SK-N-SH (cell line): ENCODE measurements around the gene CRTC3. TPM values are rescaled to one million over a fixed set of nuclear protein-coding genes. Genes with fewer than 3 reads are reported as not detected.

Experiments
- CTCF ChIA-PET: fragments of 300-600, 350-600 bp; formaldehyde crosslinking; extraction: SDS; loops from one replicate; lab custom pipeline; 2021; lab: Yijun Ruan, JAX
- POLR2A ChIA-PET: fragments of 350-600 bp; sonication (Branson Sonifier 250); formaldehyde crosslinking; extraction: SDS; loops from one replicate; lab custom pipeline; 2020; ENCODE audit warnings: antibody characterized with exemption, inconsistent platforms; lab: Yijun Ruan, JAX
- DNase-seq: peaks from one replicate; pipeline ENCODE4 v3.0.0; 2012
- H2AFZ ChIP-seq: fragments of 200-600 bp; sonication (generic); 2 replicates; pipeline ENCODE4 v1.8.1; 2016; ENCODE audit warnings: antibody characterized with exemption, mild to moderate bottlenecking, low read depth
- H3F3A ChIP-seq: fragments of 200-600 bp; sonication (generic); replicated peaks from 2 replicates; pipeline ENCODE3; 2016; ENCODE audit warnings: antibody characterized with exemption, mild to moderate bottlenecking; ENCODE audit not compliant: insufficient read depth
- H3K27ac ChIP-seq, 2 experiments: fragments of 200-500 bp in 1 of 2; fragments of 200-600 bp in 1 of 2; sonication (Bioruptor generic) in 1 of 2; sonication (generic), shearing (Covaris generic) in 1 of 2; 2 replicates each; pipeline versions ENCODE4 v1.5.1 to v1.6.1; 2014 to 2016; ENCODE audit warnings: low read depth in 2 of 2, inconsistent platforms in 1 of 2, low read length in 1 of 2, mild to moderate bottlenecking in 1 of 2, mixed read lengths in 1 of 2
- H3K27me3 ChIP-seq: fragments of 200-600 bp; sonication (generic), shearing (Covaris generic); 2 replicates; pipeline ENCODE4 v1.6.1; 2016; ENCODE audit warnings: mixed run types; ENCODE audit not compliant: insufficient read depth
- H3K36me3 ChIP-seq, 2 experiments: fragments of 200-500 bp in 1 of 2; fragments of 200-600 bp in 1 of 2; sonication (Bioruptor generic) in 1 of 2; sonication (generic) in 1 of 2; replicated peaks in 1 of 2; 2 replicates each; pipeline versions ENCODE3 to v1.5.1; 2014 to 2016; ENCODE audit warnings: low read length in 1 of 2, mild to moderate bottlenecking in 1 of 2; ENCODE audit not compliant: insufficient read depth in 2 of 2, control insufficient read depth in 1 of 2
- H3K4me1 ChIP-seq, 2 experiments: fragments of 200-500 bp in 1 of 2; fragments of 200-600 bp in 1 of 2; sonication (Bioruptor generic) in 1 of 2; sonication (generic), shearing (Covaris generic) in 1 of 2; 2 replicates each; pipeline versions ENCODE4 v1.5.1 to v1.6.1; 2014 to 2016; ENCODE audit warnings: low read depth in 1 of 2, low read length in 1 of 2, mixed run types in 1 of 2; ENCODE audit not compliant: insufficient read depth in 2 of 2, control insufficient read depth in 1 of 2
- H3K4me2 ChIP-seq: fragments of 200-600 bp; sonication (generic), shearing (Covaris generic); 2 replicates; pipeline ENCODE4 v1.6.1; 2017; ENCODE audit warnings: mixed run types
- H3K4me3 ChIP-seq, 2 experiments: fragments of 200-500 bp in 1 of 2; fragments of 200-600 bp in 1 of 2; sonication (Bioruptor generic) in 1 of 2; sonication (generic), shearing (Covaris generic) in 1 of 2; 2 replicates each; pipeline versions ENCODE4 v1.5.1 to v1.8.1; 2014 to 2016; ENCODE audit warnings: low read depth in 2 of 2, inconsistent platforms in 1 of 2, low read length in 1 of 2, mild to moderate bottlenecking in 1 of 2, mixed read lengths in 1 of 2, moderate library complexity in 1 of 2
- H3K79me2 ChIP-seq: fragments of 200-600 bp; sonication (generic); 2 replicates; pipeline ENCODE4 v1.8.1; 2017; ENCODE audit warnings: mild to moderate bottlenecking; ENCODE audit not compliant: insufficient read depth
- H3K9ac ChIP-seq: fragments of 200-600 bp; sonication (generic); 2 replicates; pipeline ENCODE4 v1.6.1; 2017; ENCODE audit warnings: mixed run types
- H3K9me2 ChIP-seq: fragments of 200-600 bp; sonication (generic); 2 replicates; pipeline ENCODE4 v1.6.1; 2017; ENCODE audit warnings: mixed run types
- H3K9me3 ChIP-seq: fragments of 200-600 bp; sonication (generic); 2 replicates; pipeline ENCODE4 v1.6.1; 2017; ENCODE audit warnings: mixed run types, mild to moderate bottlenecking, moderate library complexity
- H4K20me1 ChIP-seq: fragments of 200-600 bp; sonication (generic); 2 replicates; pipeline ENCODE4 v1.6.1; 2017; ENCODE audit warnings: mild to moderate bottlenecking, mixed run types; ENCODE audit not compliant: insufficient read depth
- EP300 ChIP-seq, 2 experiments: IDR thresholded peaks; 2 replicates each; pipeline versions ENCODE4 v1.4.0 to v1.6.1; 2012; ENCODE audit warnings: borderline replicate concordance in 1 of 2, low read depth in 1 of 2, low read length in 1 of 2
- FOSL2 ChIP-seq: IDR thresholded peaks from 2 replicates; pipeline ENCODE4 v1.4.0; 2012; ENCODE audit warnings: low read depth, mild to moderate bottlenecking, moderate library complexity, borderline replicate concordance
- FOXM1 ChIP-seq: IDR thresholded peaks from 2 replicates; pipeline ENCODE4 v1.4.0; 2012; ENCODE audit warnings: low read depth, mild to moderate bottlenecking
- GABPA ChIP-seq: IDR thresholded peaks from 2 replicates; pipeline ENCODE4 v1.4.0; 2012; ENCODE audit warnings: low read depth, mild to moderate bottlenecking
- JUND ChIP-seq: IDR thresholded peaks from 2 replicates; pipeline ENCODE4 v1.4.0; 2012
- MEF2A ChIP-seq: IDR thresholded peaks from 2 replicates; pipeline ENCODE4 v1.4.0; 2012; ENCODE audit warnings: low read depth, borderline replicate concordance
- MXI1 ChIP-seq: IDR thresholded peaks from 2 replicates; pipeline ENCODE4 v1.6.1; 2012; ENCODE audit warnings: mild to moderate bottlenecking, low read depth, low read length, improper control_type of control experiment
- NRF1 ChIP-seq: IDR thresholded peaks from 2 replicates; pipeline ENCODE4 v1.6.1; 2012; ENCODE audit warnings: low read depth, mild to moderate bottlenecking, low read length
- POLR2AphosphoS5 ChIP-seq: IDR thresholded peaks from 2 replicates; pipeline ENCODE4 v1.6.1; 2012; ENCODE audit warnings: low read depth, low read length
- RCOR1 ChIP-seq: fragments of 150-350 bp; IDR thresholded peaks from 2 replicates; pipeline ENCODE4 v1.6.1; 2017; ENCODE audit warnings: antibody characterized with exemption, low read length
- RFX5 ChIP-seq: IDR thresholded peaks from 2 replicates; pipeline ENCODE4 v1.6.1; 2012; ENCODE audit warnings: mild to moderate bottlenecking, improper control_type of control experiment, low read length
- TCF12 ChIP-seq: IDR thresholded peaks from 2 replicates; pipeline ENCODE4 v1.4.0; 2012
- YY1 ChIP-seq: IDR thresholded peaks from 2 replicates; pipeline ENCODE4 v1.4.0; 2012; ENCODE audit warnings: low read depth, mild to moderate bottlenecking
- WGBS: methylation state at CpG from one replicate; pipeline ENCODE4 v1.1.6; 2017; ENCODE audit warnings: low lambda C conversion rate; 5-methylcytosine and 5-hydroxymethylcytosine counted together
- polyA plus RNA-seq, 3 experiments: library from polyadenylated mRNA; depleted of rRNA; stranded (reverse); fragments of >200 nt; gene quantifications; 2 replicates each; pipeline ENCODE4 v1.2.3, GENCODE V29; 2012
- TF ChIP-seq, protein P1 (sequence below): IDR thresholded peaks from 2 replicates; pipeline ENCODE4 v1.4.0; 2012; ENCODE audit warnings: low read depth, borderline replicate concordance
- TF ChIP-seq, protein P2 (sequence below): fragments of 150-350 bp; IDR thresholded peaks from 2 replicates; pipeline ENCODE4 v1.6.1; 2016; ENCODE audit warnings: mild to moderate bottlenecking, low read depth, low read length
- TF ChIP-seq, protein P3 (sequence below): IDR thresholded peaks from 2 replicates; pipeline ENCODE4; 2012
- TF ChIP-seq, protein P4 (sequence below): IDR thresholded peaks from 2 replicates; pipeline ENCODE4 v1.4.0; 2012; ENCODE audit warnings: low read depth, borderline replicate concordance
- TF ChIP-seq, protein P5 (sequence below): IDR thresholded peaks from 2 replicates; pipeline ENCODE4 v1.6.1; 2012; ENCODE audit warnings: mild to moderate bottlenecking, low read depth, low read length, moderate library complexity

CRTC3 gene
- polyA plus RNA-seq, 1 of the 3 experiments (the other 2 are of a cell fraction) = 16.7 TPM

DNA sequence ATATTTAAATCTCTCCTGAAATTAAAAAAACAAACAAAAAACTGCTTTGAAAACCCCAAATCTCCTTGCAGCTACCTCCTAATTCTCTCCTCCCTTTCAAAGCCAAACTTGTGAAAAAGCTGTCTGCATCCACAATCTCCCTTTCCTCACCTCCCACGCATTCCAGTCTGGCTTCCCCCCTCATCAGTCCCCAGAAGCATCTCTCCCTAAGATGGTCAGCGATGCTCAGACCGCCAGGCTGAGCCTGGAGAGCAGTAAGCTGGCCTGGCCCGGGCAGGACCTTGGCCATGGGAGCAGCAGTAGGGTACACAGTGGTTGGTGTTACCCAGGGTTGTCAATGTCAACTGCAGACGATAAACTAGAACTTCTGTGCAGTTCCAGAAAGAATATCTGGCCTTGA is 154.6 kb downstream of the CRTC3 start:
- CTCF ChIA-PET = interaction anchor here (1.3 to 2.8 kb wide), 2 partner anchors 18 to 36 kb away, joined by 3 to 10 read pairs; no protein-coding TSS in a partner anchor
- Histone ChIP-seq H2AFZ (no peak overlapping the region), H3K9ac (no peak overlapping the region), H3K4me1 (peaks cover 4 to 14% of the 10 kb centered on the region in 2 experiments; a peak in 3 of 4 replicates), H3K4me3 (no peak overlapping the region), H3K9me2 (no peaks in the 10 kb centered on the region), H3K27ac (no peak overlapping the region), H3K9me3 (no peaks in the 10 kb centered on the region), H3K27me3 (no peaks in the 10 kb centered on the region), H3K4me2 (no peak overlapping the region), H3F3A (peaks cover 21% of the 10 kb centered on the region), H3K79me2 (no peaks in the 10 kb centered on the region), H4K20me1 (no peaks in the 10 kb centered on the region; the same call in 1 of the 2 replicates), H3K36me3 (no peaks in the 10 kb centered on the region)
- DNase-seq = no peak
- 91% methylated on average over 5 of the region's 5 CpGs for WGBS
- POLR2A ChIA-PET = no interaction called here
- TF ChIP-seq MXI1 (no peak), MEF2A (no peak), GABPA (no peak), TCF12 (no peak), NRF1 (no peak), YY1 (no peak), RCOR1 (no peak), POLR2AphosphoS5 (no peak)
- TF ChIP-seq, protein P1, sequence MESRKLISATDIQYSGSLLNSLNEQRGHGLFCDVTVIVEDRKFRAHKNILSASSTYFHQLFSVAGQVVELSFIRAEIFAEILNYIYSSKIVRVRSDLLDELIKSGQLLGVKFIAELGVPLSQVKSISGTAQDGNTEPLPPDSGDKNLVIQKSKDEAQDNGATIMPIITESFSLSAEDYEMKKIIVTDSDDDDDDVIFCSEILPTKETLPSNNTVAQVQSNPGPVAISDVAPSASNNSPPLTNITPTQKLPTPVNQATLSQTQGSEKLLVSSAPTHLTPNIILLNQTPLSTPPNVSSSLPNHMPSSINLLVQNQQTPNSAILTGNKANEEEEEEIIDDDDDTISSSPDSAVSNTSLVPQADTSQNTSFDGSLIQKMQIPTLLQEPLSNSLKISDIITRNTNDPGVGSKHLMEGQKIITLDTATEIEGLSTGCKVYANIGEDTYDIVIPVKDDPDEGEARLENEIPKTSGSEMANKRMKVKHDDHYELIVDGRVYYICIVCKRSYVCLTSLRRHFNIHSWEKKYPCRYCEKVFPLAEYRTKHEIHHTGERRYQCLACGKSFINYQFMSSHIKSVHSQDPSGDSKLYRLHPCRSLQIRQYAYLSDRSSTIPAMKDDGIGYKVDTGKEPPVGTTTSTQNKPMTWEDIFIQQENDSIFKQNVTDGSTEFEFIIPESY = no peak
- TF ChIP-seq, protein P2, sequence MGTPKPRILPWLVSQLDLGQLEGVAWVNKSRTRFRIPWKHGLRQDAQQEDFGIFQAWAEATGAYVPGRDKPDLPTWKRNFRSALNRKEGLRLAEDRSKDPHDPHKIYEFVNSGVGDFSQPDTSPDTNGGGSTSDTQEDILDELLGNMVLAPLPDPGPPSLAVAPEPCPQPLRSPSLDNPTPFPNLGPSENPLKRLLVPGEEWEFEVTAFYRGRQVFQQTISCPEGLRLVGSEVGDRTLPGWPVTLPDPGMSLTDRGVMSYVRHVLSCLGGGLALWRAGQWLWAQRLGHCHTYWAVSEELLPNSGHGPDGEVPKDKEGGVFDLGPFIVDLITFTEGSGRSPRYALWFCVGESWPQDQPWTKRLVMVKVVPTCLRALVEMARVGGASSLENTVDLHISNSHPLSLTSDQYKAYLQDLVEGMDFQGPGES = no peak

DNA sequence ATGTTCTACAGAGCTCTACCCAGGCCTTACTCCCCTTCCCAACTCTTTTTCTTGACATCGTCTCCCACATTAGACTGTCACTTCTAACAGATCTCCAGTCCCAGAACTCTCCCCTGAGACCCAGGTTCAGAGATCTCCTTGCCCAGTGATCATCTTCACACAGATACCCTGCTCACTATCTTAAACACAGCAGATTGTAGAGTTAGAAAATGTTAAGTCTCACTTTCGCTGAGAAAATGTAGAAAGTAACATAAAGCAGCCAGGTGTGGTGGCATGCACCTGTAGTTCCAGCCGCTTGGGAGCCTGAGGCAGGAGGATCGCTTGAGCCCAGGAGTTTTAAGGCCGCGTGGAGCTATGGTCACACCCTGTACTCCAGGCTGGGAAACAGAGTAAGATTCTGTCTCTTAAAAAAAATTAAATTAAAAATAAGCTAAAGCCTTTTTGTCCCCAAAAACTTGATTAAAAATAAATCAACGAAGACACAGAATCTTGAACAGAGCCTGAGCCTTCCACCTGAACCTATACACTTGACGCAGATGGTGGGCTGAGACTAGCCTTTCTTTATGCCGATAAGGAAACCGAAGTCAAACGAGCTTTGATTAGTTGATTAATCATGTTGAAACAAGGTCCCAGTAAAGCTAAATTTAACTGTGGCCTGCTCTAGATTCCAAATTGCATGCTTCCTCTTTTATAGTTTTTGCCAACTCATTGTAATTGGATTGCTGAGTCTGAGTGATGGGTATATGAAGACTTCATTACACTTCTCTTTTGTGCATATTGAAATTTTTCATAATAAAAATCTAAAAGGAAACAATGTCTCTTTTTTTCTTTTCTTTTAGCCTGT is 156.1 kb downstream of the CRTC3 start:
- Histone ChIP-seq H3K4me2 (no peak overlapping the region), H3K79me2 (no peaks in the 10 kb centered on the region), H3K4me3 (no peak overlapping the region), H3K4me1 (peaks cover 0 to 8% of the 10 kb centered on the region in 2 experiments; a peak in 3 of 4 replicates), H3K27ac (no peak overlapping the region), H3K9ac (no peak overlapping the region), H3K27me3 (no peaks in the 10 kb centered on the region), H3F3A (peaks cover 12% of the 10 kb centered on the region), H3K9me2 (no peaks in the 10 kb centered on the region), H3K9me3 (no peaks in the 10 kb centered on the region), H2AFZ (no peak overlapping the region), H3K36me3 (no peaks in the 10 kb centered on the region), H4K20me1 (no peaks in the 10 kb centered on the region)
- 95% methylated on average over 11 of the region's 11 CpGs for WGBS
- ChIA-PET POLR2A (no interaction called here), CTCF (interaction anchor here (2.8 kb wide), 1 partner anchor 38 kb away, joined by 10 read pairs; no protein-coding TSS in a partner anchor)
- no peak for DNase-seq
- TF ChIP-seq POLR2AphosphoS5 = no peak
- no peak for TF ChIP-seq FOXM1
- no peak for TF ChIP-seq FOSL2
- no peak for TF ChIP-seq MXI1
- no peak for TF ChIP-seq RFX5
- TF ChIP-seq, protein P3, sequence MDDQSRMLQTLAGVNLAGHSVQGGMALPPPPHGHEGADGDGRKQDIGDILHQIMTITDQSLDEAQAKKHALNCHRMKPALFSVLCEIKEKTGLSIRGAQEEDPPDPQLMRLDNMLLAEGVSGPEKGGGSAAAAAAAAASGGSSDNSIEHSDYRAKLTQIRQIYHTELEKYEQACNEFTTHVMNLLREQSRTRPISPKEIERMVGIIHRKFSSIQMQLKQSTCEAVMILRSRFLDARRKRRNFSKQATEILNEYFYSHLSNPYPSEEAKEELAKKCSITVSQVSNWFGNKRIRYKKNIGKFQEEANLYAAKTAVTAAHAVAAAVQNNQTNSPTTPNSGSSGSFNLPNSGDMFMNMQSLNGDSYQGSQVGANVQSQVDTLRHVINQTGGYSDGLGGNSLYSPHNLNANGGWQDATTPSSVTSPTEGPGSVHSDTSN = no peak
- TF ChIP-seq, protein P4, sequence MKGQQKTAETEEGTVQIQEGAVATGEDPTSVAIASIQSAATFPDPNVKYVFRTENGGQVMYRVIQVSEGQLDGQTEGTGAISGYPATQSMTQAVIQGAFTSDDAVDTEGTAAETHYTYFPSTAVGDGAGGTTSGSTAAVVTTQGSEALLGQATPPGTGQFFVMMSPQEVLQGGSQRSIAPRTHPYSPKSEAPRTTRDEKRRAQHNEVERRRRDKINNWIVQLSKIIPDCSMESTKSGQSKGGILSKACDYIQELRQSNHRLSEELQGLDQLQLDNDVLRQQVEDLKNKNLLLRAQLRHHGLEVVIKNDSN = no peak
- TF ChIP-seq, protein P5, sequence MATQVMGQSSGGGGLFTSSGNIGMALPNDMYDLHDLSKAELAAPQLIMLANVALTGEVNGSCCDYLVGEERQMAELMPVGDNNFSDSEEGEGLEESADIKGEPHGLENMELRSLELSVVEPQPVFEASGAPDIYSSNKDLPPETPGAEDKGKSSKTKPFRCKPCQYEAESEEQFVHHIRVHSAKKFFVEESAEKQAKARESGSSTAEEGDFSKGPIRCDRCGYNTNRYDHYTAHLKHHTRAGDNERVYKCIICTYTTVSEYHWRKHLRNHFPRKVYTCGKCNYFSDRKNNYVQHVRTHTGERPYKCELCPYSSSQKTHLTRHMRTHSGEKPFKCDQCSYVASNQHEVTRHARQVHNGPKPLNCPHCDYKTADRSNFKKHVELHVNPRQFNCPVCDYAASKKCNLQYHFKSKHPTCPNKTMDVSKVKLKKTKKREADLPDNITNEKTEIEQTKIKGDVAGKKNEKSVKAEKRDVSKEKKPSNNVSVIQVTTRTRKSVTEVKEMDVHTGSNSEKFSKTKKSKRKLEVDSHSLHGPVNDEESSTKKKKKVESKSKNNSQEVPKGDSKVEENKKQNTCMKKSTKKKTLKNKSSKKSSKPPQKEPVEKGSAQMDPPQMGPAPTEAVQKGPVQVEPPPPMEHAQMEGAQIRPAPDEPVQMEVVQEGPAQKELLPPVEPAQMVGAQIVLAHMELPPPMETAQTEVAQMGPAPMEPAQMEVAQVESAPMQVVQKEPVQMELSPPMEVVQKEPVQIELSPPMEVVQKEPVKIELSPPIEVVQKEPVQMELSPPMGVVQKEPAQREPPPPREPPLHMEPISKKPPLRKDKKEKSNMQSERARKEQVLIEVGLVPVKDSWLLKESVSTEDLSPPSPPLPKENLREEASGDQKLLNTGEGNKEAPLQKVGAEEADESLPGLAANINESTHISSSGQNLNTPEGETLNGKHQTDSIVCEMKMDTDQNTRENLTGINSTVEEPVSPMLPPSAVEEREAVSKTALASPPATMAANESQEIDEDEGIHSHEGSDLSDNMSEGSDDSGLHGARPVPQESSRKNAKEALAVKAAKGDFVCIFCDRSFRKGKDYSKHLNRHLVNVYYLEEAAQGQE = no peak
- no peak for TF ChIP-seq JUND
- TF ChIP-seq TCF12 = no peak
- no peak for TF ChIP-seq EP300 (IDR thresholded peaks at IDR 0.05; ENCODE audit: borderline replicate concordance in 1 of 2, low read depth in 1 of 2, low read length in 1 of 2)
